Lower leg skin (tissue), 4 donors: Measurements from ENCODE around the gene CTNNAL1. TPM values are rescaled to one million over a fixed set of nuclear protein-coding genes. Genes with fewer than 3 reads are reported as not detected.

ENCODE experiments used
- DNase-seq, 2 donors: peaks; one replicate each; pipeline ENCODE4 v3.0.0-alpha.2; 2019; ENCODE audit warnings: low spot score in 2 of 2
- H3K4me3 ChIP-seq: fragments of 200-600 bp; sonication (generic); 2 replicates; pipeline ENCODE4 v1.5.1; 2017; ENCODE audit warnings: mild to moderate bottlenecking, low read depth; ENCODE audit not compliant: poor library complexity, severe bottlenecking
- CTCF ChIP-seq, 3 donors: fragments of 450-650 bp; IDR thresholded peaks; one replicate each; pipeline ENCODE4 v1.5.1; 2016; ENCODE audit warnings: antibody characterized with exemption in 3 of 3, mild to moderate bottlenecking in 3 of 3, moderate library complexity in 2 of 3
- POLR2A ChIP-seq, 2 donors: fragments of 450-650 bp; IDR thresholded peaks; one replicate each; pipeline ENCODE4 v1.6.1; 2016 to 2017; ENCODE audit warnings: antibody characterized with exemption in 2 of 2, mild to moderate bottlenecking in 1 of 2, moderate library complexity in 1 of 2
- WGBS, 2 donors: methylation state at CpG; one replicate each; pipeline ENCODE4 v1.1.5; 2018; 5-methylcytosine and 5-hydroxymethylcytosine counted together
- intact Hi-C: fragments of 100-400 bp; cut with DNase I; formaldehyde crosslinking; loops from one replicate; pipeline ENCODE4 v1.15.0; 2023; ENCODE audit warnings: low total_unique reads
- total RNA-seq, 4 donors: library from RNA; depleted of rRNA; stranded (reverse); fragments of >200 nt; gene quantifications; one replicate each; pipeline ENCODE4 v1.1.0, GENCODE V29; 2016

CTNNAL1 gene
- total RNA-seq, 4 donors from 2014 or later, result 15.1 to 21.7 (median 17.6) TPM

DNA sequence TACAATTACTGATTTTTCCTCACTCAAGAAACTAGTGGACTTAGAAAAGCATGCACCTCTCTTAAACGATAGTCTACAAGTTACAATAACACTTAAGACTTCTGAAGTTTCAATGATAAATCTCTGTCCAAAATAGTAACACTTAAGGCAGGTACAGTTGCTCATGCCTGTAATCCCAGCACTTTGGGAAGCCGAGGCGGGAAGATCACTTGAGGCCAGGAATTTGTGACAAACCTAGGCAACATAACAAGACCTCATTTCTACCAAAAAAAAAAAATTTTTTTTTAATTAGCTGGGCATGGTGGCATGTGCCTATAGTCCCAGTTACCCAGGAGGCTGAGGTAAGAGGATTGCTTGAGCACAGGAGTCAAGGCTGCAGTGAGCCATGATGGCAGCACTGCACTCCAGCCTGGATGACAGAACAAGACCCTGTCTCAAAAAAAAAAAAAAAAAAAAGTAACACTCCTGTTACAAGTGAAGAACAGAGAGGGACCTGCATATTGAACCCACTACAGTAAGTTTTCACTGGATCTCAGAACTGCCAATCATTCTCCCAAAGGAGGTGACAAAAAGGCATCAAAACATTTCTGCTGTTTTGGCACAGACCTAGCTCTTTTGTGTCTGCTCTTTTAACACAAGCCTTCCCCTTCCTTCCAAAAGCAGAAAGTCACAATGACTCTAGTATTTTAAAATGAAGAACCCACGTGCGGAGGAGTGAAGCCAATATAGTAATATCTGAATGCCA is 75.6 kb downstream of the CTNNAL1 start:
- TF ChIP-seq CTCF (IDR thresholded peaks at IDR 0.05) (no peak), POLR2A (IDR thresholded peaks at IDR 0.05) (no peak)
- H3K4me3 ChIP-seq, result no peak overlapping the region
- WGBS, 2 donors, result 85 to 93% methylated on average over 5 of the region's 5 CpGs
- DNase-seq, result no peak
- intact Hi-C loops, result no loop called here

DNA sequence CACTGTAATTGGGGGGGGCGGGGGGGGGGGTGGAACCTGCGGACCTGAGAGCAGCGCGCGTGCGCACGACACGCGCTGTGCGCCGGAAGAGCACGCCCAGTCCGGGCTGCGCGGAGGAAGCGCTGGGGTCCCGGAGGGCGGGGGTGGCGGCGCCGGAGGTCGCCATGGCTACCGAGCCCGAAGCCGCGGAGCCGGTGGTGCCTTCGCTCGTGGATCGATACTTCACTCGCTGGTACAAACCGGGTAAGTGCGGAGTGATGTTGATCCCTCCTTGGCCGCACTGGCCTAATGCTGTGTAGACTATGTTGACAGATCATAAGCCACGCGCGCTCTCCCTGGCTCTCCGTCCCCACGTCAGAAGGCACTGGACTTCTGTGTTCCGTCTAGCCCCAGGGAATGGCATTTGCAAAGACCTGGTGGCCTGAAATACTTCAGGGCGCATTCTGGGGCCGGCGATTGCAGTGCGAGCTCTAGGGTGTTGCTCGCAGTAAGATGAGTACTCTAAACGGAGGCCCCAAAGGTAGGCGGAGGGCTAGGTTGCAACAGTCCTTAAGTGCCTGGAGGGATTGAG is 78.9 kb downstream of the CTNNAL1 start, which contains the start of gene ABITRAM:
ABITRAM (plus strand) TSS at position 78 of the 571 bp plus-strand sequence; CDS start at position 165, 87 bp downstream.
- intact Hi-C loops, result no loop called here
- peak within 1 kb of the TSS; percentile 89 for H3K4me3 ChIP-seq
- DNase-seq, result peak; percentile 49 to 89
- WGBS, 2 donors, result 0 to 1% methylated on average over 24 to 38 of the region's 47 CpGs
- TF ChIP-seq CTCF (IDR thresholded peaks at IDR 0.05) (no peak), POLR2A (IDR thresholded peaks at IDR 0.05) (no peak)

- WGBS, 2 donors, result 0 to 1% methylated on average over 12 to 27 of the region's 48 CpGs
- peak within 1 kb of the TSS; percentile 89 for H3K4me3 ChIP-seq
- TF ChIP-seq POLR2A (IDR thresholded peaks at IDR 0.05), result no peak
- no peak for TF ChIP-seq CTCF (IDR thresholded peaks at IDR 0.05)
- DNase-seq, result peak; percentile 87 to 98
- intact Hi-C loops, result no loop called here
These were observed 79.5 kb downstream of the CTNNAL1 start, which contains the start of gene ELP1 for GRCh38 chr9:108933718-108934322. ELP1 (minus strand) TSS chr9:108934124; CDS start chr9:108931146, 2,978 bp downstream.

DNA sequence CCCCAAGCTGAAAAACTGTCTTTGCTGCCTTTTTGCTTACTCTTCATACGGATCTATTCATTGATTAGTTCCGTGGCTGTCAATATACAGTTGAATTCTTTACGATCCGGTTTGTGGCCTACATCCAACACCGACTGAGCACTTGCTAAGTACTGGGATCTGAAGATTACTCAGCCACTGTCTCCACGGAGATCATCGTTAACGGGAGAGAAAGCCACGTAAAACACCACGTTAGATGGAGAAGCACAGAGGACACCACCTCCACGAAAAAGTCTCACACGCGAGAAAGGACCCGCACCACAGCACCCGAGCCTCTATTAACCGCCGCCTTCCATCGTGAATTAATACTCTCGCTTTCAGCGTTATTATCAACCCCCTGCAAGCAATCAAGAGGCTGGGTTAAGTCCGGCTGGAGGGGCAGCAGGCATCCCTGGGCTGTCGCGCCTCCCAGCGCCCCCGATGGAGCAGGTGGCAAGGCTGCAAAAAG is 80.0 kb downstream of the CTNNAL1 start:
- DNase-seq, result no peak
- peak overlapping the region; percentile 89 for H3K4me3 ChIP-seq
- intact Hi-C loops, result no loop called here
- 1% methylated on average over 25 of the region's 25 CpGs for WGBS, 2 donors
- TF ChIP-seq POLR2A (IDR thresholded peaks at IDR 0.05) (no peak), CTCF (IDR thresholded peaks at IDR 0.05) (no peak)

DNA sequence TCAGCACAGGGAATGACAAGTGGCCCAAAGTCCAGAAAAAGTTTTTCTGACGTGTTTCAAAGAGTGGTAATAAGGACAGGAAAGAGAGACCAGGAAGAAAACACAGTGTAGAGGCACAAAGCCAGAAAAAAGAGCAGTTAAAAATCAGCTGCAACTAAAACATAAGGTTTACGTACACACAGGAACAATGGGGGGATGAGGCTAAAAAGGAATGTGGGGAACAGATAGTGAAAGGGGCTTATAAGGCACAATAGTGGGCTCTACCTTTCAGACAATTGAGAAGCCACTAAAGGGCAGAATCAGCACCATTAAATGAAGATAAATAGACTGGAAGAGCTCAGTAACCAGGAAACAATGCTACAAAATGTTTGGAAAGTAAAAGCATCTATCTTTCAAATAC is 84.9 kb downstream of the CTNNAL1 start:
- intact Hi-C loops, result loop anchor here (10.0 kb wide), 1 partner anchor 54 kb away; no protein-coding TSS in a partner anchor
- H3K4me3 ChIP-seq, result no peak overlapping the region
- DNase-seq, result no peak
- 83 to 86% methylated on average over 2 of the region's 2 CpGs for WGBS, 2 donors
- no peak for TF ChIP-seq POLR2A (IDR thresholded peaks at IDR 0.05)
- no peak for TF ChIP-seq CTCF (IDR thresholded peaks at IDR 0.05)
